Islet of Langerhans (tissue), 1 donor: Measurements from ENCODE around the gene CBX3.
"Not testable (repeated sequence)": the region's sequence is repeated elsewhere in the genome, so short reads cannot be mapped to it uniquely, and the experiment has no call there.

Experiments
- FAIRE-seq: peaks from one replicate; lab custom pipeline; 2011; peaks lifted over from hg19 to GRCh38; lab: Jason Lieb, UNC

CBX3 gene

GRCh38 chr7:26202019-26202990 is 760 bp downstream of the CBX3 start:
- no peak for FAIRE-seq

- FAIRE-seq: no peak
Observed at GRCh38 chr7:26203016-26203415, 1.5 kb downstream of the CBX3 start.

GRCh38 chr7:26208040-26208439 is 6.5 kb downstream of the CBX3 start:
- FAIRE-seq: no peak

GRCh38 chr7:26212921-26213718 is 11.6 kb downstream of the CBX3 start:
- FAIRE-seq: peak; percentile 21

GRCh38 chr7:26213807-26214515 is 12.4 kb downstream of the CBX3 start:
- FAIRE-seq: no peak

- no peak for FAIRE-seq
Observed at GRCh38 chr7:26216049-26216448, 14.5 kb downstream of the CBX3 start.

- no peak for FAIRE-seq
Observed at GRCh38 chr7:26224359-26224758, 22.8 kb downstream of the CBX3 start.

GRCh38 chr7:26227987-26228386 is 26.4 kb downstream of the CBX3 start:
- FAIRE-seq: no peak

- FAIRE-seq: no peak
Observed at GRCh38 chr7:26233902-26234511, 32.5 kb downstream of the CBX3 start.

GRCh38 chr7:26237035-26237807 is 35.7 kb downstream of the CBX3 start:
- no peak for FAIRE-seq

- no peak for FAIRE-seq
Observed at GRCh38 chr7:26238032-26238431, 36.5 kb downstream of the CBX3 start.

- no peak for FAIRE-seq
Observed at GRCh38 chr7:26245150-26245549, 43.6 kb downstream of the CBX3 start.

GRCh38 chr7:26250239-26250638 is 48.7 kb downstream of the CBX3 start:
- no peak for FAIRE-seq

- not testable (repeated sequence) for FAIRE-seq
Observed at GRCh38 chr7:26261866-26262265, 60.3 kb downstream of the CBX3 start.
